C4-2B (cell line): ENCODE measurements around the gene CD209.

Experiments
- ZFX ChIP-seq: fragments of 450-650 bp; IDR thresholded peaks from 2 replicates; pipeline ENCODE4 v1.6.1; 2017
- TF ChIP-seq, protein P1 (sequence below): fragments of 450-650 bp; conservative IDR thresholded peaks from 2 replicates; pipeline ENCODE4 v1.5.1; 2017; ENCODE audit warnings: mild to moderate bottlenecking

DNA sequence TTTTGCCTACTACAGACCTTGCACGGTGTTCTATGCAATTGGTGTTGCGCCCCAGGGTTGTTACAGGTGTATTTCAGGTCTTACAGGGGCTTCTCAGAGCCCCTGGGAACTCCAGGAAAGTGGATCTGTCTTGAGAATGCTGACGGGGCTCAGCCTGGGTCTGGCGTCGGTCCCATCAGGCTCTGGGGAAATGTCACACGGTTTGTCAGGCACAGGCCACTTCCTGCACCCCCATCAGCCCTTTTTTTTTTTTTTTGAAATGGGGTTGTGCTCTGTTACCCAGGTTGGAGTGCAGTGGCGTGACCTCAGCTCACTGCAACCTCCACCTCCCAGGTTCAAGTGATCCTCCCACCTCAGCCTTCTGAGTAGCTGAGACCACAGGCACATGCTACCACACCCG is 28.7 kb downstream of the CD209 start:
- TF ChIP-seq ZFX = no peak
- TF ChIP-seq, protein P1, sequence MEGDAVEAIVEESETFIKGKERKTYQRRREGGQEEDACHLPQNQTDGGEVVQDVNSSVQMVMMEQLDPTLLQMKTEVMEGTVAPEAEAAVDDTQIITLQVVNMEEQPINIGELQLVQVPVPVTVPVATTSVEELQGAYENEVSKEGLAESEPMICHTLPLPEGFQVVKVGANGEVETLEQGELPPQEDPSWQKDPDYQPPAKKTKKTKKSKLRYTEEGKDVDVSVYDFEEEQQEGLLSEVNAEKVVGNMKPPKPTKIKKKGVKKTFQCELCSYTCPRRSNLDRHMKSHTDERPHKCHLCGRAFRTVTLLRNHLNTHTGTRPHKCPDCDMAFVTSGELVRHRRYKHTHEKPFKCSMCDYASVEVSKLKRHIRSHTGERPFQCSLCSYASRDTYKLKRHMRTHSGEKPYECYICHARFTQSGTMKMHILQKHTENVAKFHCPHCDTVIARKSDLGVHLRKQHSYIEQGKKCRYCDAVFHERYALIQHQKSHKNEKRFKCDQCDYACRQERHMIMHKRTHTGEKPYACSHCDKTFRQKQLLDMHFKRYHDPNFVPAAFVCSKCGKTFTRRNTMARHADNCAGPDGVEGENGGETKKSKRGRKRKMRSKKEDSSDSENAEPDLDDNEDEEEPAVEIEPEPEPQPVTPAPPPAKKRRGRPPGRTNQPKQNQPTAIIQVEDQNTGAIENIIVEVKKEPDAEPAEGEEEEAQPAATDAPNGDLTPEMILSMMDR = no peak
